ENCODE measurements around the gene TMEM184A. TPM values are rescaled to one million over a fixed set of nuclear protein-coding genes. Genes with fewer than 3 reads are reported as not detected.

TMEM184A gene
- total RNA-seq, 1 donor from 2014 or later, result 7.7 TPM

GRCh38 chr7:1501487-1502270 lies 54.3 kb downstream of the TMEM184A start:
- DNase-seq, result no peak

GRCh38 chr7:1500064-1500807 lies 55.8 kb downstream of the TMEM184A start:
- DNase-seq, result no peak

- no peak for DNase-seq
These were observed 56.5 kb downstream of the TMEM184A start for GRCh38 chr7:1499367-1500029.

- DNase-seq, result no peak
These were observed 57.4 kb downstream of the TMEM184A start for GRCh38 chr7:1498370-1499305.

GRCh38 chr7:1497293-1497927 lies 58.6 kb downstream of the TMEM184A start:
- no peak for DNase-seq

GRCh38 chr7:1496531-1497292 lies 59.3 kb downstream of the TMEM184A start:
- no peak for DNase-seq

- no peak for DNase-seq
These were observed 60.3 kb downstream of the TMEM184A start for GRCh38 chr7:1495564-1496242.

- DNase-seq, result no peak
These were observed 61.0 kb downstream of the TMEM184A start for GRCh38 chr7:1494866-1495563.

- DNase-seq, result no peak
These were observed 61.6 kb downstream of the TMEM184A start for GRCh38 chr7:1494447-1494846.

GRCh38 chr7:1493571-1493970 lies 62.4 kb downstream of the TMEM184A start:
- DNase-seq, result no peak

GRCh38 chr7:1493129-1493528 lies 62.9 kb downstream of the TMEM184A start:
- DNase-seq, result no peak

GRCh38 chr7:1492640-1493039 lies 63.4 kb downstream of the TMEM184A start:
- no peak for DNase-seq

Other genes starting within 250 kb of the TMEM184A start
- 5.7 TPM for gene MICALL2, start 96.7 kb downstream of the TMEM184A start, total RNA-seq
- 21.1 TPM for gene INTS1, start 51.8 kb downstream of the TMEM184A start, total RNA-seq
- 13.5 TPM for gene MAFK, start 25.5 kb downstream of the TMEM184A start, total RNA-seq
- 12.6 TPM for gene PSMG3, start 13.8 kb upstream of the TMEM184A start, total RNA-seq
- gene ELFN1, start 114.1 kb upstream of the TMEM184A start, total RNA-seq, result 3.1 TPM